ENCODE measurements around the gene PFKP. TPM values are rescaled to one million over a fixed set of nuclear protein-coding genes. Genes with fewer than 3 reads are reported as not detected.

Gene PFKP
- total RNA-seq, 1 donor from 2014 or later, result 24.2 TPM

DNA sequence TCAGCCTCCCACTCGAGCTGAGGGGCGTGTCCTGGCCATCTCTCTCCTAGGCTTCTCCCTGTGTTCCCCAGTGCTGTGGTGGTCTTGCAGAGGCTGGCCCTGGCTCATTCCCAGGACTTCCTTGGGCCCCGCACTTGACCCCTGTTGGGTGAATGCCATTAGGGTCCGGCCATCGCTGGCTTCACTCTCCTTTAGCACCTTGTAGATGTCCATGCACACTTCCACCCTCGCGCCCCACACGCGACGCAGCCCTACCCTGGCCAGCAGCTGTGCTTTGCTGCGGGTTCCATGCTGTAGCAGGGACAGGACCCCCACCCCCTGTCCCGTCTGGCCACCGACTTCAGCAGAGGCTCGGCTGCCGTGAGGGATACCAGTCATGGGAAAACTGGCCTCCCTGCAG lies 58.9 kb downstream of the PFKP start:
- Mint-ChIP-seq H3K4me1 (ENCODE audit: low read depth, unreplicated experiment) (peaks cover 18% of the 10 kb centered on the region), H3K4me3 (ENCODE audit: unreplicated experiment) (no peak overlapping the region), H3K27ac (ENCODE audit: unreplicated experiment) (peak overlapping the region; percentile 64), H3K36me3 (ENCODE audit: unreplicated experiment) (no peaks in the 10 kb centered on the region), H3K27me3 (ENCODE audit: unreplicated experiment) (peaks cover 4% of the 10 kb centered on the region), H3K9me3 (ENCODE audit: unreplicated experiment) (peaks cover 2% of the 10 kb centered on the region)
- DNase-seq, result no peak
- TF ChIP-seq, protein P1, sequence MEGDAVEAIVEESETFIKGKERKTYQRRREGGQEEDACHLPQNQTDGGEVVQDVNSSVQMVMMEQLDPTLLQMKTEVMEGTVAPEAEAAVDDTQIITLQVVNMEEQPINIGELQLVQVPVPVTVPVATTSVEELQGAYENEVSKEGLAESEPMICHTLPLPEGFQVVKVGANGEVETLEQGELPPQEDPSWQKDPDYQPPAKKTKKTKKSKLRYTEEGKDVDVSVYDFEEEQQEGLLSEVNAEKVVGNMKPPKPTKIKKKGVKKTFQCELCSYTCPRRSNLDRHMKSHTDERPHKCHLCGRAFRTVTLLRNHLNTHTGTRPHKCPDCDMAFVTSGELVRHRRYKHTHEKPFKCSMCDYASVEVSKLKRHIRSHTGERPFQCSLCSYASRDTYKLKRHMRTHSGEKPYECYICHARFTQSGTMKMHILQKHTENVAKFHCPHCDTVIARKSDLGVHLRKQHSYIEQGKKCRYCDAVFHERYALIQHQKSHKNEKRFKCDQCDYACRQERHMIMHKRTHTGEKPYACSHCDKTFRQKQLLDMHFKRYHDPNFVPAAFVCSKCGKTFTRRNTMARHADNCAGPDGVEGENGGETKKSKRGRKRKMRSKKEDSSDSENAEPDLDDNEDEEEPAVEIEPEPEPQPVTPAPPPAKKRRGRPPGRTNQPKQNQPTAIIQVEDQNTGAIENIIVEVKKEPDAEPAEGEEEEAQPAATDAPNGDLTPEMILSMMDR (IDR thresholded peaks at IDR 0.05; ENCODE audit: partially characterized antibody, unreplicated experiment), result no peak

DNA sequence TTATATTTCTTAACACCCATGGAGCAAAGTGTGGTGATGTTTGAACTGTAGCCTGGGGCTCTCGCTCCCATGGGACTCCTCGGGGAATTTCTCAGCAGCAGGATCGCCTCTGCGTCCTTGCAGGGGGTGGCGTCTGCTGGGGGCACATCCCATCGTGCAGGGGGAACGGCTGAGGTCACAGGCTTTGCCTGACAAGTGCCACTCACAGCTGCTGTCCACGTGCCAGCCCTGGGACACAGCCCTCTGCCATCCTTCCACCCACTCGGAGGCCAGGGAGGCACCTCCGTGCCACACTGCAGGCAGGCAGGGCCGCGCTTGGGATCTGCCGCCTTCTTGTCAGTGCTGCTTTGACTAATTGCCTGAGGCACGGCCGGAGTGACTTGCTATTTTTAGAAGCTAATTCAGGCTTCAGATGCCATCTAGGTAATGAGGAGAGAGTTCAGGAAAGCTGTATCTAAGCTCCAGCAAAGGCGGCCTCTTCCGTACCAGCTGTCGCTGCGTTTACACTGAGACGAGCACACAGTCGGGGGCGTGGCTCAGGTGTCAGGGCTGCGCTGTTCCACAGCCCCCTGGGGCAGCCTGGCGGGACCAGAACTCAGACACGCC lies 59.5 kb downstream of the PFKP start:
- TF ChIP-seq, protein P1 (IDR thresholded peaks at IDR 0.05; ENCODE audit: partially characterized antibody, unreplicated experiment), result no peak
- Mint-ChIP-seq H3K27ac (ENCODE audit: unreplicated experiment) (peak overlapping the region; percentile 64), H3K4me1 (ENCODE audit: low read depth, unreplicated experiment) (peaks cover 18% of the 10 kb centered on the region), H3K9me3 (ENCODE audit: unreplicated experiment) (peaks cover 2% of the 10 kb centered on the region), H3K4me3 (ENCODE audit: unreplicated experiment) (peak overlapping the region; percentile 67), H3K27me3 (ENCODE audit: unreplicated experiment) (peaks cover 4% of the 10 kb centered on the region), H3K36me3 (ENCODE audit: unreplicated experiment) (no peaks in the 10 kb centered on the region)
- peak; percentile 67 for DNase-seq

GRCh38 chr10:3127921-3128320 lies 60.6 kb downstream of the PFKP start:
- TF ChIP-seq, protein P1 (IDR thresholded peaks at IDR 0.05; ENCODE audit: partially characterized antibody, unreplicated experiment), result no peak
- Mint-ChIP-seq H3K4me1 (ENCODE audit: low read depth, unreplicated experiment) (peaks cover 18% of the 10 kb centered on the region), H3K27ac (ENCODE audit: unreplicated experiment) (peak overlapping the region; percentile 70), H3K9me3 (ENCODE audit: unreplicated experiment) (peaks cover 2% of the 10 kb centered on the region), H3K4me3 (ENCODE audit: unreplicated experiment) (peak overlapping the region; percentile 39), H3K36me3 (ENCODE audit: unreplicated experiment) (no peaks in the 10 kb centered on the region), H3K27me3 (ENCODE audit: unreplicated experiment) (peaks cover 4% of the 10 kb centered on the region)
- no peak for DNase-seq

DNA sequence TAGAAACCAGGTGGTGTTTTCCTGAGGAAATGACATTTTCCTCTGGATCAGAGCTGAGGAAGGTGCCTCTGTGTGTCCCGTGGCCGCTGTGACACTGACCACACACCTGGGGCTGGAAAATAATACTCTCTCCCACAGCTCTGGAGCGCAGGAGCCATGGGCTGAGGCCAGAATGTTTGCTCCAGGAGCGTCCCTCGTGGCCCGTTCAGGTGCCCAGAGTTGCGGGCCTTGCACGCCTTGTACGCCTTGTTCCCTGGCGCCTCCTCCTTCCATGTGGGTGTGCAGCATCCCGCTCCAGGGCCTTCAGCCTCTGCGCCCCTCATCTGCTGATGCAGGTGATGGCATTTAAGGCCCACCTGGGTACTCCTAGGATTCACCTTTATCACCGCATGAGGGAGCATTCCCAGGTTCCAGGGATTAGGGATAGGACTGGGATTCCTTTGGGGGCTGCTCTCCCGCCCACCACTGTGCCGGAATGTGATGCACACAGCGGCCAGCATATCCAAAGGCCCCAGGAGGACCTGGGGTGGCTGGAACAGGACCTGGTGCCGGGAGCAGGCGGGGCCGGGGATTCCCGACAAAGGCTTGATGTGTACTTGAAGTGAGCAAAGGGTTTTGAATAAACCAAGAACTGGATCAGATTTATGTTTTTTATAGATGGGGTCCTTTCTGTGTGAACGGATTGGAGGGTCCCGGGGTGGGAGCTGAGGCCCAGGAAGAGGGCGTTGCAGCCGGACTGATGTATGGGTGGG lies 61.2 kb downstream of the PFKP start:
- peaks cover 2% of the 10 kb centered on the region for H3K9me3 Mint-ChIP-seq (ENCODE audit: unreplicated experiment)
- no peak for DNase-seq
- H3K4me3 Mint-ChIP-seq (ENCODE audit: unreplicated experiment), result no peak overlapping the region
- peaks cover 4% of the 10 kb centered on the region for H3K27me3 Mint-ChIP-seq (ENCODE audit: unreplicated experiment)
- H3K27ac Mint-ChIP-seq (ENCODE audit: unreplicated experiment), result no peak overlapping the region
- TF ChIP-seq, protein P1 (IDR thresholded peaks at IDR 0.05; ENCODE audit: partially characterized antibody, unreplicated experiment), result no peak
- no peaks in the 10 kb centered on the region for H3K36me3 Mint-ChIP-seq (ENCODE audit: unreplicated experiment)
- peaks cover 18% of the 10 kb centered on the region for H3K4me1 Mint-ChIP-seq (ENCODE audit: low read depth, unreplicated experiment)

Data from glutamatergic neuron (in vitro differentiated cells).